Measurements from ENCODE around the gene DCAF5.

GRCh38 chr14:69068744-69069421 is 84.0 kb downstream of the DCAF5 start:
- TF ChIP-seq CTCF (IDR thresholded peaks at IDR 0.05): no peak
- TF ChIP-seq POLR2A (IDR thresholded peaks at IDR 0.05): no peak
